Dermis blood vessel endothelial cell (primary cell): Measurements from ENCODE around the gene DCDC2. TPM values are rescaled to one million over a fixed set of nuclear protein-coding genes. Genes with fewer than 3 reads are reported as not detected.
"Not testable (repeated sequence)": the region's sequence is repeated elsewhere in the genome, so short reads cannot be mapped to it uniquely, and the experiment has no call there.

ENCODE experiments used
- DNase-seq: peaks from one replicate; pipeline ENCODE4 v3.0.0; 2010
- total RNA-seq: library from RNA; depleted of rRNA; stranded (reverse); fragments of >200 nt; gene quantifications from 2 replicates; pipeline ENCODE4 v1.2.3, GENCODE V29; 2014

Gene DCDC2
- total RNA-seq, 1 donor from 2014 or later: 1.5 TPM

DNA sequence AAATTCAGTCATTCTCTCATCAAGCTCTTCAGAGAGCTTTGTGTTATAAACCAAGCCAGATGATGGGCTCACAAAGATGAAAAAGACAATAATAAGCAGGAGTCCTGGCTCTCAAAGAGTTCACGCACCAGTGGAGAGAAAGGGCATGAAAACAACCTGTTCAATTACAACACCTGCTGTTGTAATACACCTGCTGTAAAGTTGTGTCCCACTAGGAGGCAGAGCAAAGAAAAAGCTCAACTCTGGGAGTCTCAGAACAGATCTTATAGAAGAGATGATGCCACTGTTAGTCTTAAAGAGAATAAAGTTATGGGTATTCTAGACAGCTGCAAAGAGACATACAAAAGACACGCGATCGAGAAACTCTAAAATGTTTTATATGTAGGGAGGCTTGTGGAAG lies 100.6 kb downstream of the DCDC2 start:
- DNase-seq: no peak

GRCh38 chr6:24255676-24256075 lies 102.2 kb downstream of the DCDC2 start:
- DNase-seq: no peak

DNA sequence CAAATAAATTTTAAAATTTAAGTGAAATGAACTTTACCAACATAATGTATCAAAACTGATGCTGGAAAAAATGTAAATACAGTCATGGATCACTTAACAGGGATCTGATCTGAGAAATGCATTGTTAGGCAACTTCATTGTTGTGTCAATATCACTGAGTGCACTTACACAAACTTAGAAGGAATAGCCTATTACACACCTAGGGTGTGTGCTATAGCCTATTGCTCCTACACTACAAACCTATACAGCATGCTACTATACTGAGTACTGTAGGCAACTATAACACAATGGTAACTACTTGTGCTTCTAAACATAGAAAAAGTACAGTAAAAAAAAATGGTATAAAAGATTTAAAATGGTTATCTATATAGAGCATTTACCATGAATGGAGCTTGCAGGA lies 104.5 kb downstream of the DCDC2 start:
- no peak for DNase-seq

DNA sequence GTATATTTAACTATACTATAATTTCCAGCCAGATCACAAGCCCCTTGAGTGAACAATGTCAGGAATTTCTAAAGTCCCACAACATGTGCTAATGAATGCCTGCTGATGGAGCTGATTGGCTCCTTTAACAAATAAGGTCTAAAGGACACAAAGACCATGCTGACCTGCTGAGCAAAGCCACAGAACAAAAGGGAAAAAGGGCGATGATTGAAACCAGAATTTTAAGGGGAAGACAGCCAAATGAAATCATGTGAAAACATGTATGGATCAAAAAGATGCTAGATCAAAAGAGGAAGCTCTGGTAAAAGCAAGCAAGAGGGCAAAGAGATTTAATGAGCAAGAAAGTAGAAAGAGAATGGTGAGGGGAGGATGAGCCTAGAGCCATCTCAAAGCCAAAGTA lies 105.6 kb downstream of the DCDC2 start:
- DNase-seq: no peak

DNA sequence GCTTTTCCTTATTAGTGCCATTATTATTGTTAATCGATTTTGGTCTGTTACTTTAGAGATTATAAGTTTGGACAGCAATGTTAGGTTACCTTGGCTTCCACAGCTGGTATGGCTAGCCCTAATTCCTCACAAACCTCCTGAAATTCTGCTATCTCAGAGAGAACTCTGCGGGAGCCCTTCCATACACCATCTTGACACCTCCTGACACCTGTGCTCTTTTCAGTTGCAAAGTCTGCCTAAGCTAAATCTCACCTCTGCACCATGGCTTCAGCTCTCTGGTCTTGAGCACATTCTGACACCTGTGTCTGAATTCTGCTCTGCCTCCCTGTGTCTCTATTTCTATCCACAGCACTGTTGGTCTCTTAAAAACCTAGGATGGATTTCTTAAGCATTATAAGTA lies 106.5 kb downstream of the DCDC2 start:
- no peak for DNase-seq

- DNase-seq: no peak
These were observed 107.9 kb downstream of the DCDC2 start for GRCh38 chr6:24249926-24250325.

- no peak for DNase-seq
These were observed 112.6 kb downstream of the DCDC2 start for GRCh38 chr6:24245275-24245674.

GRCh38 chr6:24242924-24243323 lies 114.9 kb downstream of the DCDC2 start:
- no peak for DNase-seq

DNA sequence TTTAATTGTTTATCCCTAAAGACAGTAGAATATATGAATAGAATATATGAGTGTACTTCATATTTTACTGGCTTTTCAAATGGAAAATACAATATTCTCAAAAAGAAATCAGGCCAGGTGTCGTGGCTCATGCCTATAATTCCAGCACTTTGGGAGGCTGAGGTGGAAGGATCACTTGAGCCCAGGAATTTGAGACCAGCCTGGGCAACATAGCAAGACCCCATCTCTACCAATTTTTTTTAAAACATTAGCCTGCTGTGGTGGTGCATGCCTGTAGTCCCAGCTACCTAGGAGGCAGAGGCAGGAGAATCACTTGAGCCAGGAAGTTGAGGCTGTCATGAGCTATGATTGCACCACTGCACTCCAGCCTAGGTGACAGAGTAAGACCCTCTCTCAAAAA lies 116.1 kb downstream of the DCDC2 start:
- not testable (repeated sequence) for DNase-seq

- no peak for DNase-seq
These were observed 116.9 kb downstream of the DCDC2 start for GRCh38 chr6:24240943-24241342.

DNA sequence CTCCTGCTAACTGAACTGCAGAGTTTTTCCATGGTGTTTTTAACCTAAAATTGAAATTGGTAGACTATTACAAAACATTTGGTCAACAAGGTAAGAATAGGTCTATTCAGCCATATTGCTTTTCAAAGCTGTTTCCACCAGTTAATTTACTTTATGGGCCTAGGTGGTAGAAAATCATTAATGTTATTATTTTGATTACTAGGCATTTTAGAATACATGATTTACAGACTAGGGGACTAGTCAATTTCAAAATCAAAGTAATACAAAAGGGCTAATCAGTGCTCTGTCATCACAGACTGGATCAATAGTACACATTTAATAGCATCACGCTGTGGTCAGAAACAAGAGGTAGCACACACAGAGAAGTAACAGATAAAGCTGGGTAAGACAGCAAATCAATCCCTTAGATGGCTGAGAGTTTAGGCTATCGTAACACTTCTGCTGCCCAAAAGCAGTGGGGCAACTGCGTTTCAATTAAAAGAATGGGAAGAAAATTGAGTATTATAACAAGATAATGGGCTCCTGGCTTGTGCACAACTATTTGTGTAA lies 117.4 kb downstream of the DCDC2 start:
- DNase-seq: no peak

GRCh38 chr6:24238700-24239099 lies 119.2 kb downstream of the DCDC2 start:
- DNase-seq: no peak

DNA sequence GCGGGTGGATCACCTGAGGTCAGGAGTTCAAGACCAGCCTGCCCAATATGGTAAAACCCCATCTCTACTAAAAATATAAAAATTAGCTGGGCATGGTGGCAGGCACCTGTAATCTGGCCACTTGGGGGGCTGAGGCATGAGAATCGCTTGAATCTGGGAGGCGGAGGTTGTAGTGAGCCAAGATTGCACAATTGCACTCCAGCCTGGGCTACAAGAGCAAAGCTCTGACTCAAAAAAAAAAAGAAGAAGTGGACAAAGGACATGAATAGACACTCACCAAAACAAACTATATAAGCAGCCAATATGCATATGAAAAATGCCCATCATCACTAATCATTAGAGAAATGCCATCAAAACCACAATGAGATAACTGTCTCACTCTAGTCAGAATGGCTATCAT lies 121.1 kb downstream of the DCDC2 start:
- not testable (repeated sequence) for DNase-seq

- DNase-seq: no peak
These were observed 123.9 kb downstream of the DCDC2 start for GRCh38 chr6:24233813-24234442.

GRCh38 chr6:24231438-24231977 lies 126.4 kb downstream of the DCDC2 start:
- no peak for DNase-seq

GRCh38 chr6:24229696-24230405 lies 128.0 kb downstream of the DCDC2 start:
- no peak for DNase-seq

DNA sequence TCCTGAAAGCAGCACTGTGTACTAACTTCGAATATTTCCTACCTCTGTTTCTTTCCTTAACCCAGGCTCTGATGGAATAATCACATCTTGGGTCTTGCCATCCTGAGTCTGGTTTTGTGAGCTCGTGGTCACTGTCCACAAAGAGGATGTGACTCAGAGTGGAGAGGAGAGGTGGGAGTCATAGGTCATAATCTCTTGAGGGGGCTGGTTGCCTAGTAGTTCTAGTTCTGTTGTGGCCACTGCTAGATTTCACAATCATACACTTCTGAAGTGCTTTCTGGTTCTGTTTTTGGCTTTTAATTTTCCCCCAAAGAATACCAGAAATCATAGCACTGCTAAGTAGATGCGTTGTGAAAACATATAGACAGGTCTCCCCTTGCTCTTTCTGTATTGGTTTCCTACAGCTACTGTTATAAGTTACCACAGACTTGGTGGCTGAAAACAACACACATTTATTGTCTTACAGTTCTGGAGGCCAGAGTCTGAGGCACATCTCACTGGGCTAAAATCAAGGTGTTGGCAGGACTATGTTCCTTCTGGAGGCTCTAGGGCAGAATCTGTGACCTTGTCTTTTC lies 129.1 kb downstream of the DCDC2 start:
- DNase-seq: no peak

GRCh38 chr6:24228123-24228522 lies 129.7 kb downstream of the DCDC2 start:
- DNase-seq: no peak

- no peak for DNase-seq
These were observed 130.3 kb downstream of the DCDC2 start for GRCh38 chr6:24227556-24227955.

DNA sequence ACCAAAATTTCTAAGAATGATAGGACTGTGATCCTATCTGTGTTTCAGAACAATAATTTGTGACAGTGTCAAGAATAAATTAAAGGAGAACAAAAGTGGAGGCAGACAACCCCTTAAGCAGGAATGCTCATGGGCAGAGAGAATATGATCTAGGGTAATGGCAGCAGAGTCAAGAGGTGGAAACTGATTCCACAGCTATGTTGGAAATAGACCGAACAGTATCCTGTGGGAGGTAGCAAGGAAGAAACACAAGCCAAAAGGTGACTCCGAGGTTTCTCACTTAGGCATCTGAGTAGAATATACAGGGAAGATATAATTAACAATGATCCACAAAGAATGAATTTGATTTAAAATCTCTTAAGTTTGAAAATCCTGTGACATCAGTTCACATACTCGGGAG lies 131.3 kb downstream of the DCDC2 start:
- DNase-seq: no peak

GRCh38 chr6:24225838-24226237 lies 132.0 kb downstream of the DCDC2 start:
- no peak for DNase-seq

- DNase-seq: no peak
These were observed 134.5 kb downstream of the DCDC2 start for GRCh38 chr6:24223115-24223919.

- DNase-seq: no peak
These were observed 138.2 kb downstream of the DCDC2 start for GRCh38 chr6:24219670-24220069.
